Measurements from ENCODE around the gene SSH2.
"Not testable (repeated sequence)": the region's sequence is repeated elsewhere in the genome, so short reads cannot be mapped to it uniquely, and the experiment has no call there.

The SSH2 gene

GRCh38 chr17:29711588-29712385, 218.2 kb downstream of the SSH2 start:
- DNase-seq (ENCODE audit: low read depth in 2 of 3, low spot score in 1 of 3): no peak

DNA sequence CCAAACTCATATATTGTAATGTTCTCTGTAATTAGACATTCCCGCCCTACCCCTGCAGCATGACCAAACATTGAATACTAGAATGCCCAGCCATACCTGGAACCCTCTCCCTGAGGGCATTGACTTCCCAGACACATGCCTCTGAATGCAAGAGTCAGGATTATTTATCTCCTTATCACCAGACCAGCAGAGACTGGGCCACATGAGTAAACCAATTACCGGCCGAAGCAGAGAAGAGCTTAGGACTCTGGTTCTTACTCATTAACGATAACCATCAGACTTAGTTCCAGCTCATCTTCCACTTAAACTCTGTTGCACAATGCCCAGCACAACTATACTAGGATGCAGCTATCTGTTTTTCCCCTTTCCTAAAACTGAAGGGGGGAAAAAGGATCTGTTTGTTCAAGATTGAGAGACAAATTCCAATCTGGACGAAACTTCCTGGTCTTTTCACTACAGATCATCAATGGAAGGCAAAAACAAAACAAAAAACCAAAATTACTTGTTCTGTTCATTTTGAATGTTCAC, 219.1 kb downstream of the SSH2 start:
- no peak for DNase-seq (ENCODE audit: low read depth in 2 of 3, low spot score in 1 of 3)

DNA sequence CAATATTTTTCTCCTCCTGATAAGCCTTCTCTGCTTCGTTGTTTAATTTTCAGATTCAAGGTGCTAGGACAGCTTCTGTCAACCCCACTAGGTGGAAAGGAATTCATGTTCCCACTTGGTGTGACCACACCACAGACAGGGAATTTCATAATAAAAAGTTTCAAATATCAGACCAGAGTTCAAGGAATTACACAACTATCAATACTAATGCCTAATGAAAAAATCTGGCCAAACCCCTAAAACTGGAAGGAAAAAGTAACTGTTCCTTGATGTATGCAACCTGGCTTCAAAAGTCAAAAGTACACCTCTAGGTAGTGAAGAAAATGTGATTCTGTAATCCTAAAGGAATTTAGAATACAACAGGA, 219.5 kb downstream of the SSH2 start:
- DNase-seq (ENCODE audit: low read depth in 2 of 3, low spot score in 1 of 3): no peak

DNA sequence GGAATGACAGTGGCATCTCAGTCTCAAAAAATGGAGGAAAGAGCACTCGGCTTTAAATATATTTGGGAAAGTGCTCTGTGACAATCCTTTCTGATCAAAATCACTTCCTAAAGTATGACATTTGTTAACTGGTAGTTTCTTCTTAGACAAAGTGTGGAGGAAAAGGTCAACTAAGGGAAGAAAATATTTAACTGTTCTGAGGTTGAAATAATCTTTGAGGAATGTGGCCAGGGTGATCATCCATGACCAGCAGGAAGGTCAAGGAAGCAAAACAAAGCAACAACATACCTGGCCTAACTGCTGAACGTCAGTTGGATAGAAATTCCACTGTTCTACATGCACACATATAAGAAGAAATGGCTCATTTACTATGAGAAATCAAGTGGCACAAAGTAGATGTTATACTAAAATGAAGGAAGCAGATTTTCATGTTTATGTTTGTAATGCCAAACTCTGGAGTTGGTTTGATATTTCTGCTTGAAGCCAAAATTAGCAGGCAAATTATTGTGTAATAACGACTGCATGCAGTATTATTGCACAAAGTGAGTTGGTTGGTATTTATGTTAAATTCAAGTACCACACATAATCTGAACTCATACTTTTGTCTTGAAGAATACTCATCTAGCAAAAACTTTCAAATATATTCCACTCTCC, 220.0 kb downstream of the SSH2 start:
- no peak for DNase-seq (ENCODE audit: low read depth in 2 of 3, low spot score in 1 of 3)

DNA sequence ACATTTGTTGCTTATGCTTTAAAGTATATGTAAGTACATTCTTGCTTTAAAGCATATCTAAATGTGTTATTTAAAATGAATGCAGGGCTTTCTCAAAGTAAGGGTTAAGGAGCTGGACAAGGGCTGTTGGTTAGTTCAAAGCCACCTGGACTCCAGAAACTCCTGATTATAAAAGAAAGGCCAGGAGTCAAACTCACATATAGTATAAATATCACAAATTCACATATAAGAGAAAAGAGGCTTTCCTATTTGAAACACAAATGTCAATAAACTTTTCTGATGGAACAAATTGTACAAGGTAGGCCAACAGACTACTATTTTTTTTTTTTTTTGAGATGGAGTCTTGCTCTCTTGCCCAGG, 222.8 kb downstream of the SSH2 start:
- DNase-seq (ENCODE audit: low read depth in 2 of 3, low spot score in 1 of 3): no peak

DNA sequence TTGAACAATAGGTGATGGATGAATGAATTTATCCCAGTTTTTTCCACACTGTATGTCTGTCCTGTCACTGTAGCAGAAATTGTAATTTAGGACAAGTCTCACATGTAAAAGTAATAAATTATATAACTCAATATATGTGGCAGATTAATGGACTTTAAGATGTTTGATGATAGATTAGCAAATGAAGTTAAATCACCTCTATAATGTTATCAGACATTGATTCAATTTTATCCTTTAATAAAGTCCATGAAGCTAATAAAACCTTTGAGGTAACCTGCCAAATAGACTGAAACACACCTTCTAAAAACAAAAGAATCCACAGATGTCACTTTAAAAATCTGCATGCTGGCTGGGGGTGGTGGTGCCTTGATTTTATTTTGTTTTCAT, 224.0 kb downstream of the SSH2 start:
- no peak for DNase-seq (ENCODE audit: low read depth in 2 of 3, low spot score in 1 of 3)

GRCh38 chr17:29705386-29705785, 224.6 kb downstream of the SSH2 start:
- DNase-seq (ENCODE audit: low read depth in 2 of 3, low spot score in 1 of 3): no peak

DNA sequence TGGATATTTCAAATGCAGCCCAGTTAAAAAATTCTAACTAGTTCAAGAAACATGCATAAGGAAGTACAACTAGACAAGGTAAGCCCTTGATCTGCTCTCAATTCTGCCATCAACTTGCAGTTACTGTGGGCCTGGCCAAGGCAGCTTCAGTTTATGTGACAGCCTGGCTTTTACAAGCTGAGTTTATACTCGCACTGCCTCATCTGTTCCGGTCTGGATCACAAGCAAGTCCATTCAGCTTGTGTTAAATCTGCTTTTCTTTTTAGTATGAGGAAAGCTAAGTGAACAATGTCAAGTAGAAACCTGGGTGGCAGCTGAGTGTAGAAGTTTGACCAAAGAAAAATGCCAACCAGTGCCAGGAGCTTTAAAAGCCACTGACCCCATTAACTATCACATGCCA, 230.7 kb downstream of the SSH2 start:
- no peak for DNase-seq (ENCODE audit: low read depth in 2 of 3, low spot score in 1 of 3)

DNA sequence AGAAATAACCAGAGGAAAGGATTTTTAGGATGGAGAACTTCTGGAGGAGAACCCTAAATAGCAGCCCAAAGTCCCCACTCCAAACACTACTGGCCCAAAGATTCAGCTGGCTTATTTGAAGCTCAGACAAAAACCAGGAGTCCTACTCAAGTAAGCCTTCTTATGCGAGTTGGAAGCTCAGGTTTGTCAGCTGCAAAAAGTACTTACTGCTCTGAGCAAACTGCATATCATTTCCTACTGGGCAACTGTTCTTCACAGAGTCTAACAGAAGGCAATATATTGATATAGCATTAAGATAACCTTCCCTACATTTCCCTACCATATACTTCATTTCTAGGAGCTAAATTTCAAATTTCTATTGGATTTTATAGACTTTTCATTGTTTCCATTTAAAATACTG, 231.2 kb downstream of the SSH2 start:
- no peak for DNase-seq (ENCODE audit: low read depth in 2 of 3, low spot score in 1 of 3)

DNA sequence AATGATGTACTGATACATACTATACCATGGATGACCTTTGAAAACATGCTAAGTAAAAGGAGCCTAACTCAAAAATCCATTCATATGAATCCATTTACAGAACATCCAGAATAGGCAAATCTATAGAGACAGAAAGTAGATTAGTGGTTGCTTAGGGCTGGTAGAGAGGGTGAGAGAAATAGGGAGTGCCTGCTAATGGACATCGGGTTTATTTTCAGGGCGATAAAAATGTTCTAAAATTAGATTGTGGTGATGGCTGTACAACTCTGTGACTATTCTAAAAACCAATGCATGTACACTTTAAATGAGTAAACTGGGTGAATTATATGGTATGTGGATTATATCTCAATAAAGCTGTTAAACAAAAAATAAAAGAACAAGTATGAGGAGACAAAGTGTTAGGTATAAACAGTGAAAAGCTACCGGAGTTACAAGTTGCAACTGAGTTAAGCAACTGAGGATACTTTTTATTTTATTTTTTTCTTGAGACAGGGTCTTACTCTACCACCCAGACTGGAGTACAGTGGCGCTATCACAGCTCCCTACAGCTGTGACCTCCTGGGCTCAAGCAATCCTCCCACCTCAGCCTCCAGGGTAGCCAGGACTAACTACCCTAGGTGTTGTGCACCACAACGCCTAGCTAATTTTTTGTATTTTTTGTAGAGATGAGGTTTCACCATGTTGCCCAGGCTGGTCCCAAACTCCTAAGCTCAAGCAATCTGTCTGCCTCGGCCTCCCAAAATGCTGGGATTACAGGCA, 231.8 kb downstream of the SSH2 start:
- no peak for DNase-seq (ENCODE audit: low read depth in 2 of 3, low spot score in 1 of 3)

GRCh38 chr17:29697371-29697770, 232.7 kb downstream of the SSH2 start:
- no peak for DNase-seq (ENCODE audit: low read depth in 2 of 3, low spot score in 1 of 3)

GRCh38 chr17:29694918-29695563, 235.0 kb downstream of the SSH2 start:
- DNase-seq (ENCODE audit: low read depth in 2 of 3, low spot score in 1 of 3): no peak

- DNase-seq (ENCODE audit: low read depth in 2 of 3, low spot score in 1 of 3): no peak
These were observed 236.3 kb downstream of the SSH2 start for GRCh38 chr17:29693751-29694150.

GRCh38 chr17:29687596-29687995, 242.4 kb downstream of the SSH2 start:
- DNase-seq (ENCODE audit: low read depth in 2 of 3, low spot score in 1 of 3): no peak

DNA sequence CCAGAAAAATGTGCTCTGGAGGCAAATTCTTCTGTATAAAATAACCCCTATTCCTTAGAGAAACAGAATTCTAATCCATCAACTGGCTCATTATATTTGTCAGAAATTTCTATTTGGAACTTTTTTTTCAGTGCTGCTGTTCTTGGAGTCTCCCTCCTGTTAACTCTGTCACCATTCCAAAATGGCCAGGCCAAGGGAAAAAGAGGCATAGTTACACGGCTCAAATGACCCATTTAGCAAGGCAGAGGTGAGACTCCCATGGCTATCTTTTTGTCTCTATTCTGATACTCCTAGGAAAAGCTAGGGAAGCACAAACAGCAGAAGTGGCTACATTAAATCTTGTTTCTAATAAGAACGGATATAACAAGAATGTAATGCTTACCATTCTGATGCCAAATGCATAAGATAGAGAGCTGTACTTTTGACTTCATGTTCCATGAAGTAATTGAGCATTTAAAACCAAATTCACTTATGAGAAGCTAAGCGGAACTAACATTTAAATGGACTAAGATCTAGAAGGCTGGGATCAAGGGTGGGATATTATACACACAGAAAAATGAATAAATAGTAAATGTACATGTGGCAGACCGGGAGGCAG, 242.9 kb downstream of the SSH2 start:
- no peak for DNase-seq (ENCODE audit: low read depth in 2 of 3, low spot score in 1 of 3)

DNA sequence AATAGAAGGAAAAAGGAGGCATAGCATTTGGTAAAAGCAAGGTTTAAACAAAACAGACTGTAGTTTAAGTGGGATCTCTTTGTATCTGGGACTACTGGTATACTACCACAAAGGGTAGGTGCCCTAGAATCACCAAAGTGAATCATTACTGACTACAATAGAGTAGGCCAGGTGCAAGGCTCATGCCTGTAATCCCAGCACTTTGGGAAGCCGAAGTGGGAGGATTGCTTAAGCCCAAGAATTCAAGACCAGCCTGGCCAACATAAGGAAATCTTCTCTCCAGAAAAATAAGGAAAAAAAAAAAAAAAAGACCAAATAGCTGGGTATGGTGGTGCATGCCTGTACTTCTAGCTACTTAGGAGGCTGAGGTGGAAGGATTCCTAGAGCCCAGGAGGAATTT, 246.5 kb downstream of the SSH2 start:
- no peak for DNase-seq (ENCODE audit: low read depth in 2 of 3, low spot score in 1 of 3)

- no peak for DNase-seq (ENCODE audit: low read depth in 2 of 3, low spot score in 1 of 3)
These were observed 247.0 kb downstream of the SSH2 start for GRCh38 chr17:29682987-29683386.

DNA sequence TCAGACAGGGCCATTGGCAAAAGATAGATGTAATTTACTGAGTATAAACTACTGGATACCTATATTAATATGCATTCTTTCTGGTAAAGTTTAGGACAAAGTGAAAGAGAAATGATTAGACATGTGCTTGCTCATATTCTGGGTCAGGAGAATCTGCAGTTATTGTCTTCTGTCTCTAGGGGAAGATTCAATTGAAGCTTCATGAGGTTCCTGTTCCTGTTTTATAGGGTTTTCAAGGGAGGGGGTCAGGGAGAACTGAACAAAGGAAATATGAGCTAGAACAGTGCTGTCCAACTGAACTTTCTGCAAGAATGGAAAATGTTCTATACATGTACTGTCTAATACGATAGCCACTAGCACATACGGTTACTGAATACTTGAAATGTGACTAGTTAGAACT, 248.0 kb downstream of the SSH2 start:
- DNase-seq (ENCODE audit: low read depth in 2 of 3, low spot score in 1 of 3): no peak

DNA sequence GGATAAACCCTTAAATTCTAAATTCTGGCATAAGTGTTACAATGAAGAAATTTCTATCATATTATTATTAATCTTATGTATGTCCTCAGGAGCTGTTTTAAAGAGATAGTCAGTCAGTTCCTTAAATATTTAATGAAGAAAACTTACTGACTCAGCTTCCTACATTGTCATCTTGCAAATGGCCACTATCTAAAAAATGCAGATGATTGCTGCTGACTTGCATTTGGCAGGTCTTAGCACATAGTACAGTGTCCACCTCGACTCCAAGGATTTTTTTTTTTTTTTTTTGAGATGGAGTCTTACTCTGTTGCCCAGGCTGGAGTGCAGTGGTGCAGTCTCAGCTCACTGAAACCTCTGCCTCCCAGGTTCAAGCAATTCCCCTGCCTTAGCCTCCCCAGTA, 252.2 kb downstream of the SSH2 start:
- DNase-seq (ENCODE audit: low read depth in 2 of 3, low spot score in 1 of 3): no peak

DNA sequence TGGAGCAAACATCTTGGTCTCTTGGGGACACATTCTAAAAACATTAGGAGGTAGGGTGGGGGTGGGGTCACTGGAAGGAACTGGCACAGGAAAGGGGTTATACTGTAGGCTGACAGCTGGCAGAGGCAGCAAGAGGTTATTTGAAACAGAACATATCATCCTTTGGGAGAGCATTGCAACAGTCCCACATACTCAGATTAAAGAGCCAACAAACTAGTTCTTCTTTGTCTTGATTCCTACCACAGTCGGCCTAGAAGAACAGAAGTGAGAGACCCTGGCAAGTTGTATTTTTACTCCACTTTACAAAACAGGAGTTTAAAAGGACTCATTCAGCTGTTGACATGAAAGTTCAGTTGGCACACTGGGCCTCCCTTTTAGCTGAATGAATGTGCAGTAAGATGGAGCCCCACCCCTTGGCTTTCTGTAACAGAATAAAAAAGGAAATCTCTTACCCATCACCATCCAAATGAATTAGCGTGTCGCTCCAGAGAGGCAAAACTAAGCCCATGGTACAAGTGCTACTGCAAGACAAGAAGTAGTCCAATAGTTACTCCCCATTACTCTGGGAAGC, 252.7 kb downstream of the SSH2 start:
- DNase-seq (ENCODE audit: low read depth in 2 of 3, low spot score in 1 of 3): no peak

- DNase-seq (ENCODE audit: low read depth in 2 of 3, low spot score in 1 of 3): not testable (repeated sequence)
These were observed 254.1 kb downstream of the SSH2 start for GRCh38 chr17:29675961-29676360.

Measured in stimulated activated CD4-positive, alpha-beta T cell treated with anti-CD3 and anti-CD28 coated beads, Interleukin-12 subunit alpha, Interleukin-12 subunit beta, amount 100 ng/mL, for 48 hours (primary cell).